Tibial artery (tissue), 4 donors: ENCODE data around the gene HDAC4.
A peak's percentile ranks its signal among the peaks of the same experiment; 100 is the strongest.
"Not testable (repeated sequence)": the region's sequence is repeated elsewhere in the genome, so short reads cannot be mapped to it uniquely, and the experiment has no call there.

Experiments
- DNase-seq, 2 donors: peaks; one replicate each; pipeline ENCODE4 v3.0.0-alpha.2; 2019
- H3K27ac ChIP-seq, 2 donors: fragments of 200-600 bp; sonication (generic) in 1 of 2; 1 replicate in 1 of 2; 2 replicates in 1 of 2; pipeline ENCODE4 v1.5.1; 2018 to 2019; ENCODE audit warnings: mild to moderate bottlenecking in 1 of 2
- H3K27me3 ChIP-seq, 2 donors: fragments of 200-600 bp; sonication (generic) in 1 of 2; one replicate each; pipeline versions ENCODE4 v1.5.1 to v1.6.0; 2016 to 2019
- H3K36me3 ChIP-seq, 3 donors: fragments of 200-600 bp; sonication (generic) in 2 of 3; one replicate each; pipeline ENCODE4 v1.5.1; 2016 to 2019; ENCODE audit warnings: mild to moderate bottlenecking in 2 of 3
- H3K4me1 ChIP-seq, 4 donors: fragments of 200-600 bp; sonication (generic) in 2 of 4; 1 replicate in 3 of 4; 2 replicates in 1 of 4; pipeline ENCODE4 v1.5.1; 2016 to 2019
- H3K4me3 ChIP-seq, 2 donors: fragments of 200-600 bp; sonication (generic) in 1 of 2; 1 replicate in 1 of 2; 2 replicates in 1 of 2; pipeline ENCODE4 v1.5.1; 2018 to 2019; ENCODE audit warnings: mild to moderate bottlenecking in 2 of 2
- H3K9me3 ChIP-seq, 3 donors: fragments of 200-600 bp; sonication (generic) in 1 of 3; one replicate each; pipeline ENCODE4 v1.5.1; 2016 to 2019
- CTCF ChIP-seq, 2 experiments: fragments of 200-600 bp in 1 of 2; fragments of 450-650 bp in 1 of 2; IDR thresholded peaks; one replicate each; pipeline ENCODE4 v1.5.1; 2017 to 2019; ENCODE audit warnings: antibody characterized with exemption in 2 of 2, mild to moderate bottlenecking in 1 of 2, moderate library complexity in 1 of 2
- intact Hi-C: fragments of 100-400 bp; cut with DNase I; formaldehyde crosslinking; loops from one replicate; pipeline ENCODE4 v1.15.0; 2023; ENCODE audit warnings: low total_unique reads

HDAC4 gene

GRCh38 chr2:239041062-239041461 is 359.8 kb downstream of the HDAC4 start:
- intact Hi-C loops = loop anchor here (10.0 kb wide), 1 partner anchor 354 kb away; no protein-coding TSS in a partner anchor

GRCh38 chr2:239040152-239040761 is 360.6 kb downstream of the HDAC4 start:
- Histone ChIP-seq H3K27me3 (no peaks in the 10 kb centered on the region), H3K27ac (no peak overlapping the region), H3K36me3 (no peaks in the 10 kb centered on the region), H3K4me1 (peaks cover 0 to 5% (median 0%) of the 10 kb centered on the region in 4 donors), H3K9me3 (no peaks in the 10 kb centered on the region), H3K4me3 (no peak overlapping the region)
- intact Hi-C loops = loop anchor here (10.0 kb wide), 1 partner anchor 355 kb away; no protein-coding TSS in a partner anchor
- peak in 1 of 2 donors; percentile 59 for DNase-seq
- TF ChIP-seq CTCF (IDR thresholded peaks at IDR 0.05) = no peak

More at GRCh38 chr2:239041062-239041461, 359.8 kb downstream of the HDAC4 start:
- H3K4me3 ChIP-seq = no peak overlapping the region
- H3K27ac ChIP-seq = no peak overlapping the region
- H3K4me1 ChIP-seq = no peaks in the 10 kb centered on the region
- H3K27me3 ChIP-seq = no peaks in the 10 kb centered on the region
- TF ChIP-seq CTCF (IDR thresholded peaks at IDR 0.05) = no peak
- DNase-seq = peak in 1 of 2 donors; percentile 16
- H3K9me3 ChIP-seq = no peaks in the 10 kb centered on the region
- H3K36me3 ChIP-seq = no peaks in the 10 kb centered on the region

- no peaks in the 10 kb centered on the region for H3K36me3 ChIP-seq
- no peak overlapping the region for H3K27ac ChIP-seq
- no peaks in the 10 kb centered on the region for H3K9me3 ChIP-seq
- peaks cover 0 to 5% (median 0%) of the 10 kb centered on the region in 4 donors for H3K4me1 ChIP-seq
- no peak overlapping the region for H3K4me3 ChIP-seq
- no peak for TF ChIP-seq CTCF (IDR thresholded peaks at IDR 0.05)
- intact Hi-C loops = loop anchor here (5.0 kb wide), 1 partner anchor 953 kb away; no protein-coding TSS in a partner anchor
- peak in 1 of 2 donors; percentile 46 for DNase-seq
- peaks cover 0 to 5% of the 10 kb centered on the region in 2 donors for H3K27me3 ChIP-seq
Measured at GRCh38 chr2:239039479-239039861, 361.4 kb downstream of the HDAC4 start.

GRCh38 chr2:239038773-239039478 is 361.9 kb downstream of the HDAC4 start:
- no peaks in the 10 kb centered on the region for H3K9me3 ChIP-seq
- H3K4me1 ChIP-seq = peaks cover 0 to 5% (median 0%) of the 10 kb centered on the region in 4 donors
- H3K36me3 ChIP-seq = no peaks in the 10 kb centered on the region
- intact Hi-C loops = loop anchor here (5.0 kb wide), 1 partner anchor 953 kb away; no protein-coding TSS in a partner anchor
- no peak for TF ChIP-seq CTCF (IDR thresholded peaks at IDR 0.05)
- peaks cover 0 to 5% of the 10 kb centered on the region in 2 donors for H3K27me3 ChIP-seq
- H3K4me3 ChIP-seq = no peak overlapping the region
- peak in 1 of 2 donors; percentile 41 for DNase-seq
- no peak overlapping the region for H3K27ac ChIP-seq

GRCh38 chr2:239038284-239038683 is 362.5 kb downstream of the HDAC4 start:
- H3K9me3 ChIP-seq, H3K27ac ChIP-seq: not testable (repeated sequence)
- intact Hi-C loops = loop anchor here (5.0 kb wide), 1 partner anchor 954 kb away; no protein-coding TSS in a partner anchor

GRCh38 chr2:239037559-239037910 is 363.3 kb downstream of the HDAC4 start:
- peaks cover 0 to 5% (median 0%) of the 10 kb centered on the region in 4 donors for H3K4me1 ChIP-seq
- peaks cover 0 to 5% of the 10 kb centered on the region in 2 donors for H3K27me3 ChIP-seq
- H3K9me3 ChIP-seq = no peaks in the 10 kb centered on the region
- intact Hi-C loops = loop anchor here (5.0 kb wide), 1 partner anchor 955 kb away; no protein-coding TSS in a partner anchor
- DNase-seq = peak in 1 of 2 donors; percentile 44
- no peaks in the 10 kb centered on the region for H3K36me3 ChIP-seq
- H3K27ac ChIP-seq = no peak overlapping the region
- no peak overlapping the region for H3K4me3 ChIP-seq
- no peak for TF ChIP-seq CTCF (IDR thresholded peaks at IDR 0.05)

More at GRCh38 chr2:239038284-239038683, 362.5 kb downstream of the HDAC4 start:
- peak in 1 of 2 donors; percentile 54 for DNase-seq
- not testable (repeated sequence) for H3K4me3 ChIP-seq, H3K36me3 ChIP-seq, H3K27me3 ChIP-seq, H3K4me1 ChIP-seq
